ENCODE data around the gene PTPN6.

GRCh38 chr12:6912164-6912935 is 38.8 kb upstream of the PTPN6 start:
- no peak for TF ChIP-seq CTCF (IDR thresholded peaks at IDR 0.05)
- no peak for TF ChIP-seq ZFX (IDR thresholded peaks at IDR 0.05; ENCODE audit: borderline replicate concordance)

All from 22Rv1 (cell line).